ENCODE results near the gene RNF126. TPM values are rescaled to one million over a fixed set of nuclear protein-coding genes. Genes with fewer than 3 reads are reported as not detected.

Gene RNF126
- total RNA-seq, 1 experiment from 2014 or later = 44.8 TPM

- no peak overlapping the region for H3K4me3 Mint-ChIP-seq (ENCODE audit: low read depth, unreplicated experiment)
- CTCF ChIA-PET = no interaction called here
- intact Hi-C loops (cut with micrococcal nuclease; ENCODE audit: unreplicated experiment) = no loop called here
- no peak for DNase-seq
- no peaks in the 10 kb centered on the region for H3K27me3 Mint-ChIP-seq (ENCODE audit: unreplicated experiment)
- H3K4me1 Mint-ChIP-seq (ENCODE audit: low read depth, unreplicated experiment) = peaks cover 11% of the 10 kb centered on the region
- H3K27ac Mint-ChIP-seq (ENCODE audit: unreplicated experiment) = no peak overlapping the region
- no peak for TF ChIP-seq CTCF (IDR thresholded peaks at IDR 0.05; ENCODE audit: unreplicated experiment)
- peaks cover 42% of the 10 kb centered on the region for H3K36me3 Mint-ChIP-seq (ENCODE audit: insufficient read depth, unreplicated experiment)
- BruUV-seq (replicated peaks) = no TSS peak
- no peaks in the 10 kb centered on the region for H3K9me3 Mint-ChIP-seq (ENCODE audit: low read depth, unreplicated experiment)
Observed at GRCh38 chr19:656751-657559, 6.1 kb downstream of the RNF126 start.

GRCh38 chr19:655691-656090 lies 7.3 kb downstream of the RNF126 start:
- Mint-ChIP-seq H3K36me3 (ENCODE audit: insufficient read depth, unreplicated experiment) (peaks cover 34% of the 10 kb centered on the region), H3K4me3 (ENCODE audit: low read depth, unreplicated experiment) (no peak overlapping the region), H3K27me3 (ENCODE audit: unreplicated experiment) (no peaks in the 10 kb centered on the region), H3K4me1 (ENCODE audit: low read depth, unreplicated experiment) (peaks cover 4% of the 10 kb centered on the region), H3K9me3 (ENCODE audit: low read depth, unreplicated experiment) (no peaks in the 10 kb centered on the region), H3K27ac (ENCODE audit: unreplicated experiment) (no peak overlapping the region)
- no peak for TF ChIP-seq CTCF (IDR thresholded peaks at IDR 0.05; ENCODE audit: unreplicated experiment)
- DNase-seq = no peak
- intact Hi-C loops (cut with micrococcal nuclease; ENCODE audit: unreplicated experiment) = no loop called here
- CTCF ChIA-PET = no interaction called here
- no TSS peak for BruUV-seq (replicated peaks)

- H3K27ac Mint-ChIP-seq (ENCODE audit: unreplicated experiment) = no peak overlapping the region
- no TSS peak for BruUV-seq (replicated peaks)
- CTCF ChIA-PET = no interaction called here
- intact Hi-C loops (cut with micrococcal nuclease; ENCODE audit: unreplicated experiment) = no loop called here
- no peaks in the 10 kb centered on the region for H3K4me1 Mint-ChIP-seq (ENCODE audit: low read depth, unreplicated experiment)
- peaks cover 29% of the 10 kb centered on the region for H3K36me3 Mint-ChIP-seq (ENCODE audit: insufficient read depth, unreplicated experiment)
- DNase-seq = no peak
- H3K4me3 Mint-ChIP-seq (ENCODE audit: low read depth, unreplicated experiment) = no peak overlapping the region
- no peaks in the 10 kb centered on the region for H3K27me3 Mint-ChIP-seq (ENCODE audit: unreplicated experiment)
- no peak for TF ChIP-seq CTCF (IDR thresholded peaks at IDR 0.05; ENCODE audit: unreplicated experiment)
- H3K9me3 Mint-ChIP-seq (ENCODE audit: low read depth, unreplicated experiment) = no peaks in the 10 kb centered on the region
Observed at GRCh38 chr19:653425-653824, 9.6 kb downstream of the RNF126 start.

GRCh38 chr19:652467-653389 lies 10.3 kb downstream of the RNF126 start:
- Mint-ChIP-seq H3K9me3 (ENCODE audit: low read depth, unreplicated experiment) (no peaks in the 10 kb centered on the region), H3K4me1 (ENCODE audit: low read depth, unreplicated experiment) (no peaks in the 10 kb centered on the region), H3K36me3 (ENCODE audit: insufficient read depth, unreplicated experiment) (peaks cover 29% of the 10 kb centered on the region), H3K27me3 (ENCODE audit: unreplicated experiment) (no peaks in the 10 kb centered on the region), H3K27ac (ENCODE audit: unreplicated experiment) (no peak overlapping the region), H3K4me3 (ENCODE audit: low read depth, unreplicated experiment) (no peak overlapping the region)
- no peak for TF ChIP-seq CTCF (IDR thresholded peaks at IDR 0.05; ENCODE audit: unreplicated experiment)
- no TSS peak for BruUV-seq (replicated peaks)
- CTCF ChIA-PET = no interaction called here
- no peak for DNase-seq
- intact Hi-C loops (cut with micrococcal nuclease; ENCODE audit: unreplicated experiment) = no loop called here
